HG02642 (cell line): Measurements from ENCODE around the gene ABHD3.
"Not testable (repeated sequence)": the region's sequence is repeated elsewhere in the genome, so short reads cannot be mapped to it uniquely, and the experiment has no call there.

Experiments used
- ATAC-seq: cut with Tn5 transposase; IDR thresholded peaks from one replicate; pipeline ENCODE4 v1.9.1; 2021; ENCODE audit warnings: mild to moderate bottlenecking; ENCODE audit not compliant: unreplicated experiment, poor library complexity

Gene ABHD3, protein sequence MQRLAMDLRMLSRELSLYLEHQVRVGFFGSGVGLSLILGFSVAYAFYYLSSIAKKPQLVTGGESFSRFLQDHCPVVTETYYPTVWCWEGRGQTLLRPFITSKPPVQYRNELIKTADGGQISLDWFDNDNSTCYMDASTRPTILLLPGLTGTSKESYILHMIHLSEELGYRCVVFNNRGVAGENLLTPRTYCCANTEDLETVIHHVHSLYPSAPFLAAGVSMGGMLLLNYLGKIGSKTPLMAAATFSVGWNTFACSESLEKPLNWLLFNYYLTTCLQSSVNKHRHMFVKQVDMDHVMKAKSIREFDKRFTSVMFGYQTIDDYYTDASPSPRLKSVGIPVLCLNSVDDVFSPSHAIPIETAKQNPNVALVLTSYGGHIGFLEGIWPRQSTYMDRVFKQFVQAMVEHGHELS

DNA sequence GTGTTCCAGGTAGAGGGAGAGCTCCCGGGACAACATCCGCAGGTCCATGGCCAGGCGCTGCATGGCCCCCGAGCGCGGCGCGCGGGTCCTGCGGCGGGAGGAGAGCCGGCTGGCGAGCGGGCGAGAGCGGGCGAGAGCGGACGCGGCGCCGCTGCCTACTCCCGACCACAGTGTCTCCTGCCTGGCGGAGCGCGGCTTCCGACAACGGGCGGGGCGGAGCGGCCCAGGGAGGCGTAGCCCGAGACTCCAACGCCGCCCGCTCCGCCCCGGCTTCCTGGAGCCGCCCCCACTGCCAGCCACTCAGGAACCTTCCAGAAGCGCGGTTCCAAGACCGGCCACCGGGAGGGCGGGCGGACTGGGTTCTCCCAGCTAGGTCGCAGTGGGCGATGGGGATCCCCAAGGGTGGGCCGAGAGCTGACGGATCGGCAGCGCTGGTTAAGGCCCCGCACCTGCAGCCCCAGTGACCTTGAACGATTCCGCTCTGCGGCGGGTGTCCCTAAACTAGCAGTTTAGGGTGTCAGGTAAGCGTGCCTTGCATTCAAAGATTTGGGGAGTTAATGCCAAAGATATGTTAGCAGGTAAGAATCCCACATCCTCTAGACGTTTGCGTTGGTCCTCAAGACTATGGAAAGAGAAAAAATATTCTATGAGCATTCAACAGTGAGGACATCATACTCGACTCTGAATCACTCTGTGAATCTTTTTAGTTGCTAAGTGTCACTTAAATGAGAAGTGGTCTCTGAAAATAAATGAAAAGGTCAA lies at the start of gene ABHD3:
ABHD3 (minus strand) TSS at position 172 of the 762 bp plus-strand sequence; CDS start at position 63, 109 bp downstream.
- peak; percentile 95 for ATAC-seq

DNA sequence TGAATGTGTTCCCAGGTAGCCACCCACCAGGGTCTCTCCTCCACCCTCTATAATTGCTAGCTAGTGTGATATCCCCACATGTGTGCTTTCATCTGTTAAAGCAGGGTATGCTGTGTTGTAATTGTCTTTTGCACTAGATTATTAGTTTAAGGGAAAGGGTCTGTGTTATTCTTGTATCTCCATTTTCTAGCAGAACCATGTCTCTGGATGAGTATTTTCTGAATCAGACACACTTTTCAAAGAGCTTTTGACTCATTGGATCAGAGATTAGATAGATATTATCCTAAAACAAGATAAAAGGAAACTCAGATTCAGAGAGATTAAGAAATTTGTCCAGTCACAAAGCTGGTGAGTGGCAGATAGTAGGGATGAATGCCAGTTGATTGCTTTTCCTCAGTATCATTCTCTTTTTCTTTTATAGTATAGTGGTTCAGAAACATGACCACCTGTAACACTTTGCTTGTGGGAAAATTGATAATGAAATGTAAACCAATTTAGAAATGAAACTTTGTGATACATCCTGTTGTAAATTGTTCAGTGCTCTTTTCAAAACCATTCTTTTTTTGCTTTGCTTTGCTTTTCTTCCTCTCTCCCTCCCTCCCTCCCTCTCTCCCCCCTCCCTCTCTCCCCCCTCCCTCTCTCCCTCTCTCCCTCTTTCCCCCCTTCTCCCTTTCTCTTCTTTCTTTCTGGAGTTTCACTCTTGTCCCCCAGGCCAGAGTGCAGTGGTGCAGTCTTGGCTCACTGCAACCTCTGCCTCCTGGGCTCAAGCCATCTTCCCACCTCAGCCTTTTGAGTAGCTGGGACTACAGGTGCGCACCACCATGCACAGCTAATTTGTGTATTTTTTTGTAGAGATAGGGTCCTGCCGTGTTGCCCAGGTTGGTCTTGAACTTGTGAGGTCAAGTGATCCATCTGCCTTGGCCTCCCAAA lies 43.5 kb upstream of the ABHD3 start:
- no peak for ATAC-seq

DNA sequence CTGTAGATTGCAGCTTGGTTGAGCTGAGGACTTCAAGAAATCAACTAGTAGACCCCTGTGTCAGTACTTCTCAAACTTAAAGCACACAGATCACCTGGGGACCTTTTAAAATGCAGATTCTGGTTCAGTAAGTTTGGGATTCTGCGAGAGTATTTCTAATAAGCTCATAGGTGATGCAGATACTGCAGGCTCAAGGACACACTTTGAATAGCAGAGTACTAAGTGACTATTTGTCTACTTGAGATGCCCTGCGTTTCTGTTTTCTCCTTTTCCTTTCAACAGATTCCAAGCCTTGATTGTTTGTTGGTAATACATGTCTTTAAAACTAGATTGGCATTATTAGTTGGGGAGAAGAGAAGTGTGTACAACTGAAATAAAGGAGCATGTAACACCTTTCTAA lies 42.7 kb upstream of the ABHD3 start:
- no peak for ATAC-seq

DNA sequence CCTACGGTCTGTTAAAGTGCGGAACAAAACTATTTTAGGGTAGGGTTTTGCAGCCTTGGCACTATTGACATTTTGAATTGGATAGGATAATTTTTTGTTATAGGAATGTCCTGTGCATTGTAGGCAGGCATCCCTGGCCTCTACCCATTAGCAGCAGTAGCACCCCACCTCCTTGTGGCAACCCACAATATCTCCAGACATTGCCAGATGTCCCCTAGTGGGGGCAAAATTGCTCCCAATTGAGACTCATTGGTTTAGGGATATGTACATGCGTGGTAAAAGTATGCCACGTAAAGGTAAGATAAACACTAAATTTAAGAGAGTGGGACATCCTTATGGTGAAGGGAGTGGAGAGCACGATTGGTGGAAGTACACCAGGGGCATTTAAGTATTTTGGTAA lies 40.7 kb upstream of the ABHD3 start:
- ATAC-seq: no peak

DNA sequence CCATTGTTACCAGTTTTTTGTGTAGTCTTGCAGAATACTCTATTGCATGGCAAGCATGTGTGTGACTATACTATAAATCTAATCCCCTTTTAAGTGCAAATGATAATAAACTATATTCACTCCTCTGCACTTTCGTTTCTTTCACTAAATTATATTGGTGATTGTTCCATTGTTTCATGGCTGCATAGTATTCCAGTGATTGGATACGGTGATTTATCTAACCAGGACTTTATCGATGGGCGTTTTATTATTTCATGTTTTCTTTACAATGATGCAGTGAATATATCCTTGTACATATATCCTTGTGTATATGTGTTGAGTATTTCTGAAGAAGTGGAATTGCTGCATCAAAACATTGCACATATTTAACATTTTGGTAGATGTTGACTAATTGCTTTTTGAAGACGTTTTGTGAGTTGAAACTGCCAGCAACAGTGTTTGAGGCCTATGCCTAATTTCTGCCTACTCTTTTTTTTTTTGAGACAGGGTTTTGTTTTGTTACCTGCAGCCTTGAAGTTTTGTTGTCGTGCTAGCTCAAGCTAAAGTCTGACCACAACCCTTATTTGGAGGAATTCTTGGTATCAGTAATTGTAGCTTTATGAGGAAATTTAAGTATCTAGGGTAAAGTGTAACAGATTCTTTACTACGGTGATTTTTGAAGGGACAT lies 38.7 kb upstream of the ABHD3 start:
- ATAC-seq: no peak

DNA sequence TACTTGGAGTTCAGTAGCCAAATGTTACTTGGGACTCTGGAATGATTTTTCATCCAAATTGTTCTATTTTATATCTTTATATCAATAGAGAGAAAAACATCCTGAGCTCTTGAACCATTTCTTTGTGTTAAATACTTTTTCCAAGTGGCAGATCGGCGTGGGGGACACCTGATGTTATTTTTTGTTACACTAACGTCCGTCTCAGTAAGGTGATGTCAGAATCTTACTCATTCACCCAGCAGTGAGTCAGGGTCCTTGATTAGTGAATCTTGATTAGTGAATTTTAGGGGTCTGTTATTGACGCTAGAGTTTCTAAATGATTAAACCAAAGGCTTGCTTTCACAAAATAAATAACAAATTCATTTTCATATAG lies 37.7 kb upstream of the ABHD3 start:
- no peak for ATAC-seq

DNA sequence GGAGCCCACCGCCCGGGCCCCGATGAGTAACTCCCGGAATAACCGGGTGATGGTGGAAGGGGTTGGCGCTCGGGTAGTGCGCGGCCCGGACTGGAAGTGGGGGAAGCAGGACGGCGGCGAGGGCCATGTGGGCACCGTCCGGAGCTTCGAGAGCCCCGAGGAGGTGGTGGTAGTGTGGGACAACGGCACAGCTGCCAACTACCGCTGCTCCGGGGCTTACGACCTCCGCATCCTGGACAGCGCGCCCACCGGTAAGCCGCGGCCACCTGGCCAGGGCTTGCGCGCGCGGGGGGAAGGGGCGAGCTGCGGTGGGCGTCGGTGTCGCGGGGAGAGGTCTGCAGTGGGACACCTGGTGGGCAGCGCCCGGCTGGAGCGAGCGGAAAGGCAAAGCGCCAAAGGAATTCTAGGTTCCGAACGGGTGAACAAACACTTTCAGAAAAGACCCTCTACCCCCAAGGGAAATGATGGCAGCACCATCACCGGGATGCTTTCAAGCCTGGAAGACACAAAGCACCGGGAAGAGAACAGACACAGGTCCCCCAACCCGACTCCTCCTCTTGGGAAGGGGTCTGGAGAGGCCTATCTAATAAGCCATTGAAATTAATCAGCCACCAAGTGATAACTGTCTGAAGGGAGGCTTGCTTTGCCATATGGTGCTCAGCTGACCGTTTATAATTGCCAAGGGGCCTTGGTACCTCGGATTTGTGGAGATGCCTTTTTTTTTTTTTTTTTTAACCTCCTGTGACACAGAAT lies 37.2 kb upstream of the ABHD3 start:
- ATAC-seq: peak; percentile 18

DNA sequence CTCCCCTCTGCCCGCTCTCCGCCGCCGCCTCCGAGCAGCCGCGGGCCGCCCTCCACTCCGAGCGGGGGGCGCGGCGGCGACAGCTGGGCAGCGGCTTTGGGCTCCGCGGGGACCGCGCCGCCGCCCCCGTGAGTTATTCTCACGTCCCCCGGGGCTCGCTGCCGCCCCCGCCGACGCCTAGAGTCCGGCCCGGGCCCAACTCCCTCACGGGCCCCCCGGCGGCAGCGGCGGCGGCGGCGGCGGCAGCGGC lies 36.7 kb upstream of the ABHD3 start:
- ATAC-seq: no peak

DNA sequence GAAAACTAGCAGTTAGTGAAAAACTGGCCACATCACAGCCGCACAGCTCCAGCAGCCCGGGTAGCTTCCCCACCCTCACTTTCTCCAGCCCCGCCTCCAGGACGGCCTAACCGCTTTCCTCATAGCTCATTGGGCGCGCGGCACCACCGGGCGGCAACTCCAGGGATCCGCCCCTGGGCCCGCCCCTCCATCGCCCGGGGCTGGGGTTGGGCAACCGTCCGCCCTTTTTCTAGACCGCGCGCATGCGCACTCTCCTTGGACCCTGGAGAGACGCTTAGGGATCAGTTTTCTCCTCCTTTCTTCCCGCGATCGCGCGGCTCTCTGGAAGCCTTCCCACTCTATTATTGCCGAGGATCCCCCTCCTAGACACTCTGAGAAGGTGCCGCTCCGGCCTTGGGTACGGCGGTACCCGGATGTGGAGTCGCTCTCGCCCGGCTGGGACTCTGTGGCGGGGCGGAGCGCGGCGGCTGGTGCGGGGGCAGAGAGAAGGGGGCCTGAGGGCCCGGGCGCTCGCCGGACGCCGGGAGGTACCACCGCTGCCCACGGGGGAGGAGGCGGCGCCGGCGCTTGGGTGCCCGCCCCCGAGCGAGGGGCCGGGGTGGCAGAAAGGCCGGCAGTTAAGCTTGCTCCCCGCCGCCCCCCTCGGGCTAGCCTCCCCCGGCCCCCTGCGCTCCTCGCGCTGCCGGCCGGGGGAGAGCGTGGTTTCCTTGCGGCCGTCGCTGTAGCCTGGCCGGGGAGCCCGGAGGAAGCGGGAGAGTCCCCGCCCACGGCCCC lies 36.2 kb upstream of the ABHD3 start, which contains the start of gene MIB1:
MIB1 (plus strand) TSS at position 255 of the 774 bp plus-strand sequence. CDS start 792 bp downstream, outside the sequence.
- peak; percentile 97 for ATAC-seq

DNA sequence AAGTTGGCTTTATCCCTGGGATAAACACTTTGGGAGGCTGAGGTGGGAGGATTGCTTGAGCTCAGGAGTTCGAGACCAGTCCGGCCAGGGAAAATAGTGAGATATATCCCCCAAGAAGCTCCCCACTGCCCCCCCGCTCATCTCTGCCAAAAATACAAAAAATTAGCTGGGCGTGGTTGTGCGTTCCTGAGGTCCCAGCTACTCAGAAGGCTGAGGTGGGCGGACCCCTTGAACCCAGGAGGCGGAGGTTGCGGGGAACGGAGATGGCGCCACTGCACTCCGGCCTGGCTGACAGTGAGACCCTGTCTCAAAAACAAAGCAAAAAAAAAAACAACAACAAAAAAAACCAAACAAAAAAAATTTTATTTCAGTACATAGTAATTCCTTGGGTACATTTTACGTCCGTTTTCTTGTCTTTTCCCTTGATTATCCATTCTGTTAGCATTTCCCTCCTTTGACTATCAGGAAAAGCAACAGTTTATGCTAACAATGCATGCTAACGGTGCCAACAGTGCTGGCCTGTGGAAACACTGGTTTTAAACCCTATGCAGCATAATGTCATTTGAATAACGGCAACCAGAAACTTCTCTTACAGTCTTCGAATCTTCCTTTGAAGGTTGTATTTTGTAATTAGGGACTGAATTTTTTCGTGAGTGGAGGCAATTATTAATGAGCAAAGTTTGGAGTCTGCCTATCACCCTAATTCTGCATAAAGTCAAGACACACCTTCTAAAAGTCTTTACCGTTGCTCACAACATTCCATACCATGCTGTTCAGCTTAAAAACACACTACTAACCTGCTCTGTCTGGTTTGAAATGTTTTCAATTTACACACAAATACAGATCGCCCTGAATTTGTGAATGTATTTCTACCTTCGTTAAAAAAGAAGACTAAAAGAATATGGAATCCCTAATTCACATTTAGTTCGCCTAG lies 35.3 kb upstream of the ABHD3 start:
- ATAC-seq: peak; percentile 6

DNA sequence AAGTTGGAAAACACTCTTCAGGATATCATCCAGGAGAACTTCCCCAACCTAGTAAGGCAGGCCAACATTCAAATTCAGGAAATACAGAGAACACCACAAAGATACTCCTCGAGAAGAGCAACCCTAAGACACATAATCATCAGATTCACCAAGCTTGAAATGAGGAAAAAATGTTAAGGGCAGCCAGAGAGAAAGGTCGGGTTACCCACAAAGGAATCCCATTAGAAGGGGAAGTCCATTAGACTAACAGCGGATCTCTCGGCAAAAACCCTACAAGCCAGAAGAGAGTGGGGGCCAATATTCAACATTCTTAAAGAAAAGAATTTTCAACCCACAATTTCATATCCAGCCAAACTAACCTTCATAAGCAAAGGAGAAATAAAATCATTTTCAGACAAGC lies 32.4 kb upstream of the ABHD3 start:
- ATAC-seq: not testable (repeated sequence)

DNA sequence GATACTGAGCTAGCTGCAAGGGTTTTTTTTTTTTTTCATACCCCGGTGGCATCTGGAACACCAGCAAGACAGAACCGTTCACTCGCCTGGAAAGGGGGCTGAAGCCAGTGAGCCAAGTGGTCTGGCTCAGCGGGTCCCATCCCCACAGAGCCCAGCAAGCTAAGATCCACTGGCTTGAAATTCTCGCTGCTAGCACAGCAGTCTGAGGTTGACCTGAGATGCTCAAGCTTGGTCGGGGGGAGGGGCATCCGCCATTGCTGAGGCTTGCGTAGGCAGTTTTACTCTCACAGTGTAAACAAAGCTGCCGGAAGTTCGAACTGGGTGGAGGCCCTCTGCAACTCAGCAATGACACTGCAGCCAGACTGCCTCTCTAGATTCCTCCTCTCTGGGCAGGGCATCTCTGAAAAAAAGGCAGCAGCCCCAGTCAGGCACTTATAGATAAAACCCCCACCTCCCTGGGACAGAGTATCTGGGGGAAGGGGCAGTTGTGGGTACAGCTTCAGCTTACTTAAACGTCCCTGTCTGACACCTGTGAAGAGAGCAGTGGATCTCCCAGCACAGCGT lies 31.0 kb upstream of the ABHD3 start:
- no peak for ATAC-seq

DNA sequence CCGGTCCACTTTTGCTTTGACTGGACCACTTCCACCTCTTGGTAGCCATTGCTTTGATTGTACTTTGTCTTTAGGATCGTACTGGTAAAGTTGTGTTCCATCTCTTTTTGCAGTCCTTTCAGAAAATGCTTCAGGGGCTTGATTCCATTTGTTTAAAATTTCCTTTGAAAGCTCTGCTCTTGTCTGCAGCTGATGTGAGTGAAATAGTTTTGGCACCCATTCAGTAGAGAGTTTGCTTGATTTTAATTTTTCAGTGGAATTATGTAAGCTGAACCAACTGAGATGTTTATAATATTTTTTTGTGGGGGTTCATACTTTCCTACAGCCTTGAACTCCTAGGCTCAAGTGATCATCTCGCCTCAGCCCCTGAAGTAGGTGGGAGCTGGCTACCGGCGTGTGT lies 28.4 kb upstream of the ABHD3 start:
- no peak for ATAC-seq

DNA sequence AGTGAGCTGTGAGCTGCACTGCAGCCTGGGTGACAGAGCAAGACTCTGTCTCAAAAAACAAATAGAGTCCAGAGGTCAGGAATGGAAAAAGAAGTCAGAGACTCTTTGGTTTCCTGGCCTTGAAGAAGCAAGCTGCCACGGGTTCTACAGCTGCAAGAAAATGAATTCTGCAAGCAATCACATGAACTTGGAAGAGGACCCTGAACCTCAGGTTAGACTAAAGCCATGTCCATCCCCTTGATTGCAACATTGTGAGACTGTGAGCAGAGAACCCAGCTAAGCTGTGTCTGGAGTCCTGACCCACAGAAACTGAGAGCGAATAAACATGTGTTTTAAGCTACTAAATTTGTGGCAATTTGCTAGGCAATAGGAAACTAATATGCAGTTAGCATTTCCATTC lies 23.1 kb upstream of the ABHD3 start:
- ATAC-seq: no peak

DNA sequence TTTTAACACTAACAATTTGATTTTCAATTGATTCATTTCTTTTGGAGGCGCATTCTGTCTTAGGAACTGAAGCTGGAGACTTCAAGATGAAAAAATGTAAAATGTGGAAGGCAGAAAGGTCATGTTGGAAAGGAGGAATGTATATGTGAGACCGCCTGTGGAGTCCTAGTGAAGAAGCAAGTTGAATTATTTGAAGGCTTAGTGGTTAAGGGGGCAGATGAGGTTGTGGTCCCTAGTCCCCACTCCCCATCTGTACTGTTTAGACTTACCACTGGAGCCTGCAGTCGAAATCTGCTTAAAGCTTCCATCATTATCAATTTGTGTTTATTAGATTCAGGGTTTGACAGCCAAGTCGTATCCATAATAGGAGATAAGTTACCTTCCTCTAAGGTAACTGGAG lies 20.6 kb upstream of the ABHD3 start:
- no peak for ATAC-seq

DNA sequence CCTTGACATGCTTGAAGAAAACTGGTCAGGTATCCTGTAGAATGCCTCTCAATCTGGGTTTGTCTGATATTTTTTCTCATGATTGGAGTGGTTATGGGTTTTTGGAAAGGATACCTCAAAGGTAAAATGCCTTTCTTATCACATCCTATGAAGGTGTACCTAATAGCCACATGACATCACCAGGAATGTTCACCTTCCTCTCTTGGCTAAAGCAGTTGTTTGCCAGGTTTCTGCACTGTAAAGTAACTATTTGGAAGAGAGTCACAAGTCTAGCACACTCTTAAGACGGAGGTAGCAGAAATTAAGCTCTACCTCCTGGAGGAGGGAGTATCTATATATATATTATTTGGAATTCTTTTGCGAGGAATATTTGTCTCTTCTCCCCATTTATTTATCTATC lies 18.1 kb upstream of the ABHD3 start:
- no peak for ATAC-seq

DNA sequence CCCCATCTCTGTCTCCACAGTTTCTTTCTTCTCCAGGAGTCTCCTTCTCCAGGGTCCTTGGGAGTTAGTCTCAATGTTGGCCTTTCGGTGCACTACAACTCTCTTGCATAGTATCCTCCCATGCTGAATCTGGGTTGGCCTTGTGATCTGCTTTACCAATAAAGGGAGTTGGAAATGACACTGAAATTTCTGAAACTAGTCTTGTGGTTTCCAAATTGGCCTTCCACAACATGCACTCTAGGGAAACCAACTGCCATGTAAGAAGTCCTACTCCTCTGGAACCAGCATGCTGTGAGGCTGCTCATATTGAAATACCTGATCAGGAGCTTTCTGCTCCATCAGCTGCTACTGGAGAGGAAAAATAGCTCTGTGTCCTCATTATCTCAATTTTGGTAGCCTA lies 9.9 kb upstream of the ABHD3 start:
- ATAC-seq: no peak
